Colonic mucosa (tissue), 4 donors: ENCODE measurements around the gene ZC3H15. TPM values are rescaled to one million over a fixed set of nuclear protein-coding genes. Genes with fewer than 3 reads are reported as not detected.
A peak's percentile ranks its signal among the peaks of the same experiment; 100 is the strongest.

ENCODE experiments used
- DNase-seq: peaks from one replicate; pipeline ENCODE4 v3.0.0-alpha.2; 2020
- H3K27ac ChIP-seq: fragments of 200-600 bp; one replicate; pipeline ENCODE4 v1.8.0; 2021
- H3K27me3 ChIP-seq: fragments of 200-600 bp; one replicate; pipeline ENCODE4 v1.8.0; 2021
- H3K36me3 ChIP-seq: fragments of 200-600 bp; one replicate; pipeline ENCODE4 v1.8.0; 2021
- H3K4me1 ChIP-seq: fragments of 200-600 bp; one replicate; pipeline ENCODE4 v1.8.0; 2021; ENCODE audit warnings: mild to moderate bottlenecking
- H3K4me3 ChIP-seq: fragments of 200-600 bp; one replicate; pipeline ENCODE4 v1.8.0; 2021
- H3K9ac ChIP-seq, 2 donors: one replicate each; pipeline ENCODE4 v1.7.0; 2013; ENCODE audit warnings: control low read depth in 2 of 2, low read depth in 2 of 2, low read length in 2 of 2
- H3K9me3 ChIP-seq: fragments of 200-600 bp; one replicate; pipeline ENCODE4 v1.8.0; 2021
- intact Hi-C: fragments of 100-400 bp; cut with DNase I; formaldehyde crosslinking; loops from one replicate; pipeline ENCODE4 v1.14.1; 2022
- total RNA-seq, 2 donors: library from RNA; stranded (reverse); fragmentation: NEBNext Ultra II Directional in 1 of 2; extraction: Animal tissue kit (Norgen Biotek cat#: 25700) in 1 of 2; gene quantifications; one replicate each; pipeline ENCODE4 v1.2.1, GENCODE V29; 2021
- TF ChIP-seq, protein P1 (sequence below): fragments of 200-600 bp; IDR thresholded peaks from one replicate; pipeline ENCODE4 v1.8.0; 2022; ENCODE audit warnings: antibody characterized with exemption, mild to moderate bottlenecking
- donor health status: healthy.
- donor health status: DM: no; HTN: no; CAD: no.
- donor health status: DM: no; HTN: no; CAD: no.

ZC3H15 gene
- total RNA-seq, 2 donors from 2014 or later, result 49.6 to 64.2 TPM

GRCh38 chr2:186532891-186533290 lies 46.8 kb downstream of the ZC3H15 start:
- TF ChIP-seq, protein P1, sequence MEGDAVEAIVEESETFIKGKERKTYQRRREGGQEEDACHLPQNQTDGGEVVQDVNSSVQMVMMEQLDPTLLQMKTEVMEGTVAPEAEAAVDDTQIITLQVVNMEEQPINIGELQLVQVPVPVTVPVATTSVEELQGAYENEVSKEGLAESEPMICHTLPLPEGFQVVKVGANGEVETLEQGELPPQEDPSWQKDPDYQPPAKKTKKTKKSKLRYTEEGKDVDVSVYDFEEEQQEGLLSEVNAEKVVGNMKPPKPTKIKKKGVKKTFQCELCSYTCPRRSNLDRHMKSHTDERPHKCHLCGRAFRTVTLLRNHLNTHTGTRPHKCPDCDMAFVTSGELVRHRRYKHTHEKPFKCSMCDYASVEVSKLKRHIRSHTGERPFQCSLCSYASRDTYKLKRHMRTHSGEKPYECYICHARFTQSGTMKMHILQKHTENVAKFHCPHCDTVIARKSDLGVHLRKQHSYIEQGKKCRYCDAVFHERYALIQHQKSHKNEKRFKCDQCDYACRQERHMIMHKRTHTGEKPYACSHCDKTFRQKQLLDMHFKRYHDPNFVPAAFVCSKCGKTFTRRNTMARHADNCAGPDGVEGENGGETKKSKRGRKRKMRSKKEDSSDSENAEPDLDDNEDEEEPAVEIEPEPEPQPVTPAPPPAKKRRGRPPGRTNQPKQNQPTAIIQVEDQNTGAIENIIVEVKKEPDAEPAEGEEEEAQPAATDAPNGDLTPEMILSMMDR, result no peak
- H3K9me3 ChIP-seq, result no peaks in the 10 kb centered on the region
- intact Hi-C loops, result no loop called here
- no peak overlapping the region for H3K9ac ChIP-seq
- no peak overlapping the region for H3K4me3 ChIP-seq
- peak overlapping the region; percentile 41 for H3K27ac ChIP-seq
- no peaks in the 10 kb centered on the region for H3K36me3 ChIP-seq
- DNase-seq, result no peak
- H3K4me1 ChIP-seq, result no peaks in the 10 kb centered on the region
- no peaks in the 10 kb centered on the region for H3K27me3 ChIP-seq

DNA sequence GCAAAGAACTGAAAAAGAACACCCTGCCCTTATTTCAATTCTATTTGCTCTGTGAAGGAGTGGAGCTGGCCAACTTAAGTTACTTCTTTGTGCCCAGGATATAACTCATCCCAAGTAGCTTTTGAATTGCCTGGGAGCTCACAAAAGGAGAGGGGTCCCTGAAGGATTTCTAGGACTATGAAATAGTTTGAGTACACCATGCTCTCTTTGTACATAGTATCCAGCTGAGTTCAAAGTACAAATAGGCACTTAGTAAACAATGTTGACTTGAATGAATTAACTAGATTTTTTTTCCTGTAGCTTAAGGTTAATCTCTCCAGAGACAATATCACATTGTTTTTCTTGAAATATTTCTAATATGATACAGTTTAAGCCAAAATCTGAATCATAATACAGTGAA lies 47.7 kb downstream of the ZC3H15 start:
- no peaks in the 10 kb centered on the region for H3K9me3 ChIP-seq
- H3K36me3 ChIP-seq, result no peaks in the 10 kb centered on the region
- H3K27ac ChIP-seq, result no peak overlapping the region
- no peaks in the 10 kb centered on the region for H3K4me1 ChIP-seq
- TF ChIP-seq, protein P1, result no peak
- H3K9ac ChIP-seq, result no peak overlapping the region
- no peaks in the 10 kb centered on the region for H3K27me3 ChIP-seq
- H3K4me3 ChIP-seq, result no peak overlapping the region
- intact Hi-C loops, result no loop called here
- no peak for DNase-seq

- TF ChIP-seq, protein P1, result no peak
These were observed 48.3 kb downstream of the ZC3H15 start for GRCh38 chr2:186534406-186534805.

GRCh38 chr2:186535861-186536260 lies 49.8 kb downstream of the ZC3H15 start:
- Histone ChIP-seq H3K9me3 (no peaks in the 10 kb centered on the region), H3K9ac (no peak overlapping the region), H3K27ac (no peak overlapping the region), H3K27me3 (no peaks in the 10 kb centered on the region), H3K4me3 (no peak overlapping the region), H3K4me1 (no peaks in the 10 kb centered on the region), H3K36me3 (no peaks in the 10 kb centered on the region)
- intact Hi-C loops, result no loop called here
- TF ChIP-seq, protein P1, result no peak
- no peak for DNase-seq

More at GRCh38 chr2:186534406-186534805, 48.3 kb downstream of the ZC3H15 start:
- H3K36me3 ChIP-seq, result no peaks in the 10 kb centered on the region
- DNase-seq, result no peak
- no peaks in the 10 kb centered on the region for H3K9me3 ChIP-seq
- no peaks in the 10 kb centered on the region for H3K4me1 ChIP-seq
- no peak overlapping the region for H3K9ac ChIP-seq
- intact Hi-C loops, result no loop called here
- no peak overlapping the region for H3K27ac ChIP-seq
- H3K27me3 ChIP-seq, result no peaks in the 10 kb centered on the region
- no peak overlapping the region for H3K4me3 ChIP-seq

- intact Hi-C loops, result no loop called here
- DNase-seq, result no peak
These were observed 51.0 kb downstream of the ZC3H15 start for GRCh38 chr2:186537019-186537418.

More at GRCh38 chr2:186537019-186537418, 51.0 kb downstream of the ZC3H15 start:
- Histone ChIP-seq H3K9me3 (no peaks in the 10 kb centered on the region), H3K27me3 (no peaks in the 10 kb centered on the region), H3K9ac (no peak overlapping the region), H3K4me3 (no peak overlapping the region), H3K4me1 (no peaks in the 10 kb centered on the region), H3K36me3 (no peaks in the 10 kb centered on the region), H3K27ac (no peak overlapping the region)
- TF ChIP-seq, protein P1, result no peak
